Measurements from ENCODE around the gene SSMEM1.
"Not testable (repeated sequence)": the region's sequence is repeated elsewhere in the genome, so short reads cannot be mapped to it uniquely, and the experiment has no call there.

The SSMEM1 gene

DNA sequence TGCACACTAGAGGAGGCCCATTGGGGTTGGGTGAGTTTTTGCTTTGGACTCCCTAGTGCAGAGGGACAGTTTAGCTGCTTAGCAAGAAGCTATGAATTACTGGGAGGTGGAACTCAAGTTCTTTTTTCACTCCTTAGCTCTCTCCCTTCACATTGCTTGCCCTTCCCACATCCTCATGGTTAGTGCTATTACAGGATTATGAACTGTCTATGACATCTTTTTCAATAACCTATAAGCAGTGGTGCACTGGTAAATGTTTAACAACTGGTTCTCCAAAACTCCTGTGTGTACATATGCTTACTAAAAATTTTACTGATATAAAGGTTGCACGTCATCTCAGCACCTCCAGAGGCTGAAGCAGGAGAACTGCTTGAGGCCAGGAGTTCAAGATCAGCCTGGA, 6.2 kb downstream of the SSMEM1 start:
- no peak for DNase-seq (ENCODE audit: low read depth)

DNA sequence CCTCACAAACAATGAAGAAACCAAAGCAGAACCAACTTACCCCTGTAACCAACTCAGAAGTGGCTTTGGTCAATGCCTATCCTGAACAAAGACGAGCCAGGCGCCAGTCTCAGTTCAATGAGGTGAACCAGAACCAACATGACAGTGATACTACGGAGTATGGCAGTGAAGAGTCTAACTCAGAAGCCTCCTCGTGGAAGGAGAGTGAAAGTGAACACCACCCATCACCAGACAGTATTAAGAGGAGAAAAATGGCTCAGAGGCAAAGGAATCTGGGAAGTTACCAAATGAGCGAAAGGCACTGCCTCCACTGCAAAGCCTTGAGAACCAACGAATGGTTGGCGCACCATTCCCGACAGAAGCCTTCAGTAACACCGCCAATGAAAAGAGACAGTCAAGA, 8.4 kb downstream of the SSMEM1 start:
- no peak for DNase-seq (ENCODE audit: low read depth)

DNA sequence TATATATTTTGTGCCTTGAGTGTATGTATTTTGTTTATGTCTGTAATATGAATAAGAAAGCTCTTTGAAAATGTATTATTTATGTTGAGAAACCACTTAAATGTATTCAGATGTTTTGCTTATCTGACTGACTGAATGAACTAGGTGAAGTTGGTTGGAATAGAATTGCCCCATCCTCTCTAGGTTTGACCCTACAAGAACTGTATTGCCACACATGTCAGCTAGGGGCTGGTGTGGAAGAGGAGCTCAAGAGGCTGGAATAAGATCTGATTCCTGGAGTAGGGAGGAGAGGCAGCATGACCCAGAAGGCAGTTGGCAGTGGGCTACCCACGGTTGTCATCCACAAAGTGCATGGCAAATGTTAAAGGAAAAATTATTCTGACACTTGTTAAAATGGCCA, 9.1 kb downstream of the SSMEM1 start:
- no peak for DNase-seq (ENCODE audit: low read depth)

DNA sequence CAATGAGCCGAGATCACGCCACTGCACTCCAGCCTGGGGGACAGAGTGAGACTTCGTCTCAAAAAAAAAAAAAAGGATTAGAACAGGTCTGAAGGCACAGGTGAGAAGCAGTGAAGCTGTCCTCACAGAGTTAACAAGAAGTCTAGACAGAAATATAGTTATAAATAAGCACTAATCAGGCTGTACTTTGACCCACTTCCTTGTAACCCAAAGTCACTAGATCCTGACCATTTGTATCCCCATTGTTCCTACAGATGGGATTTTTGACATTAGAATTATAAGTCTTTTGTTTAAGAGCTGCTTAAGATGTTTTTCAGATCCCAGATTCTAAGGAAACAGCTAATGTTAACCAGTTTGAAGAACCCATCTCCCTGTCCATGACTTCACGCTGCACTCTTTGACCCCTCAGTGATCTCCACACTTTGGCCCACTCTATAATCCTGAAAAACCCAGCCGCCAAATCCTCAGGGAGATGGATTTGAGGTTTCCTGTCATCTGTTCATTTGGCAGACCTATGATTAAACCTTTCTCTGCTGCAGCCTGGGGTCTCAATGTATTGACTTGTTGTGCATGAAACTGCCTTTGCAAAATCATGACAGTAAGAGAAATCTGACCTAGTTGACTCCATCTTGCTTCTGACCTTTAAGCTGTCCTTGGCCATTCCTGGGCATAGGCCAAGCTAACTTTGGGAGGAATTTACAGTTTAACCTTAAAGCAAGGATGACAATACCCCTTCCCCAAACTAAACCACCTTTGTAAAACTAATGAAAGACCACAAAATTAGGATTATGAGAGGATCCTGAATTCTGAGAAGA, 11.4 kb downstream of the SSMEM1 start:
- no peak for DNase-seq (ENCODE audit: low read depth)

DNA sequence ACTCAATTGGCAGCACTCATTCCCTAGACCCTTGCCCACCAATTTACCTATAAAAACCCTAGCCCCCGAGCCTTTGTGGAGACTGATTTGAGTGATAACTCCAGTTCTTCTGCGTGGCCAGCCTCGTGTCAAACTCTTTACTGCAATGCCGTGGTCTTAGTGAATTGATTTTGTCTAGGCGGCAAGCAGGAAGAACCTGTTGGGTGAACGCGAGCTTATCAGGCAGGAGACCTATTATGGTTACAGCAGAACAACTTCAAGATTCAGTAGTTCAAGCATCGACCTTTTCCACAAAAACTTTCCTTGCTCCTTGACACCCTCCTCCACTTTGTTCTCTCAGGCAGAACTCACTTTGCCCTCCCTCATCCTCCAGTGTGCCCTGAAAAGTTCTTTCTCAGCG, 12.2 kb downstream of the SSMEM1 start:
- DNase-seq (ENCODE audit: low read depth), result no peak

DNA sequence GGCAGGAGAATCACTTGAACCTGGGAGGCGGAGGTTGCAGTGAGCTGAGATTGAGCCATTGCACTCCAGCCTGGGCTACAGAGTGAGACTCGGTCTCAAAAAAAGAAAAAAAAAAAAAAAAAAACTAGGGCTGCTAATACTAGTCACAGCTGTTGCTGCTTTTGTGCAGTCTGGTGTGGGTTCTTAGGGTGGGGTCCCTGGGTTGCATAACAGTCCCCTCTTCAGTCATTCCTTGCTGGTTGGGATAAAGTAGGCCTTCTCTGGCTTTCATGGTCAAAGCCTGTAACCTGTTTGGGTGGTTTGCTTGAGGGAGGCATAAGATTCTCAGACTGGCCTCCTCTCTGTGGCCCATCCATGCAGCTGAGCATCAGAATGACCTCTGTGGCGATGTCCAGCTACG, 14.1 kb downstream of the SSMEM1 start:
- DNase-seq (ENCODE audit: low read depth), result no peak

DNA sequence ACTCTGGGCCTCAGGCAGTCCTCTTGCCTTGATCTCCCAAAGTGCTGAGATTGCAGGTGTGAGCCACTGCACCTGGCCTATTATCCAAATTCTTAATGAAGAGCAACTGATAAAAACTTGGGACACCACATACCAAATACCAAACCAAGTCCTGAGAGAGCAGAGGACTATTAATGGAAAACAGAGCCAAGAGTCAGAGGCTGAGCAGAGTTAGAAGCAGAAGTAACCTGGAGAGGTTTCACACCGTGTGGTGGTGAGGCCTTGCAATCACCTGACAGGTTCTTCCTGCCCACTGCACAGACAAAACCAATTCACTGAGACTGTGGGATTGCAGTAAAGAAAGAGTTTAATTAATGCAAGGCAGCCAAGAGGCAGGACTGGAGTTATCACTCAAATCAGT, 16.0 kb downstream of the SSMEM1 start:
- no peak for DNase-seq (ENCODE audit: low read depth)

DNA sequence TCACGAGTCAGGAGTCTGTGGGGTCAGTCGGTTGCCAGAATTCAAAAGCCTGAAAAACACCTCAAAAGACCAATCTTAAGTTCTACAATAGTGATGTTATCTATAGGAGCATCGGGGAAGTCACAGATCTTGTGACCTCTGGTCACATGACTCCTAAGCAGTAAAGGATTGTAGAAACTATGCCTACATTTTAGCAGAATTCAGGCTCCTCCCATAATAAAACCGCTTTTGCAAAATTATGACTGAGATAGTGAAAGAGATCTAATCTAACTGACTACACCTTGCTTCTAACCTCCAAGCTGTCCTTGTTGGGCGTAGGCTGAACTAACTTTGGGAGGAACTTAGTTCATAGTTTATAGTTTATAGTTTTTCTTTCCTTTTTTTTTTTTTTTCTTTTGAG, 16.6 kb downstream of the SSMEM1 start:
- no peak for DNase-seq (ENCODE audit: low read depth)

DNA sequence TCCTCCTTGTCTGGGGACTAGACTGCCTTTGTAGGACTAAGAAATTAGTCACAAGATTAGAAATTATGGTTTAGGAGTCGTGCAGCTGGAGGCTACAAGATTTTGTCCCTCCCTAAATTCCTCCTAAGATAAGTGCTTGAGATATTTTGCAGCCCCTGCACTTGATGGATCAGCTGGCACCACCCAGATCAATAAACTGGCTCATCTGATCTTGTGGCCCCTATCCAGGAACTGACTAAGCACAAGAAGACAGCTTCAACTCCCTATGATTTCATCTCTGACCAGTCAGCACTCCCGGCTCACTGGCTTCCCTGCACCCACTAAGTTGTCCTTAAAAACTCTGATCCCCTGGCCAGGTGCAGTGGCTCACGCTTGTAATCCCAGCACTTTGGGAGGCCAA, 17.3 kb downstream of the SSMEM1 start:
- DNase-seq (ENCODE audit: low read depth), result not testable (repeated sequence)

DNA sequence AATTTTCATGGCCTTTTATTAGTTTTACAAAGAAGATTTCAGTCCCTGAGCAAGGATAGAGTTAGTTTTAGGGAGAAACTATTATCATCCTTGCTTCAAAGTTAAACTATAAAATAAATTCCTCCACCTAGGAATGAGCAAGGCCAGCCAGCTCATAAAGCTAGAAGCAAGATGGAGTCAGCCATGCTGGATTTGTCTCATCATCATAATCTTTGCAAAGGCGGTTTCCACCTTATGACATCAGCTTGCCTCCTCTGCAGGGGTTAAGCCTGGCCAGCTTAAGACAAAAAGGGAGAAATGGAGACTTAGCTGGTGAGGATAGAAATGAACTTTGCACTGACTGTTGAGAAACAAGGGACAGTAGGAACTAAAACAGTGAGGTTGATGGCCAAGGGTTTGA, 18.7 kb downstream of the SSMEM1 start:
- no peak for DNase-seq (ENCODE audit: low read depth)

DNA sequence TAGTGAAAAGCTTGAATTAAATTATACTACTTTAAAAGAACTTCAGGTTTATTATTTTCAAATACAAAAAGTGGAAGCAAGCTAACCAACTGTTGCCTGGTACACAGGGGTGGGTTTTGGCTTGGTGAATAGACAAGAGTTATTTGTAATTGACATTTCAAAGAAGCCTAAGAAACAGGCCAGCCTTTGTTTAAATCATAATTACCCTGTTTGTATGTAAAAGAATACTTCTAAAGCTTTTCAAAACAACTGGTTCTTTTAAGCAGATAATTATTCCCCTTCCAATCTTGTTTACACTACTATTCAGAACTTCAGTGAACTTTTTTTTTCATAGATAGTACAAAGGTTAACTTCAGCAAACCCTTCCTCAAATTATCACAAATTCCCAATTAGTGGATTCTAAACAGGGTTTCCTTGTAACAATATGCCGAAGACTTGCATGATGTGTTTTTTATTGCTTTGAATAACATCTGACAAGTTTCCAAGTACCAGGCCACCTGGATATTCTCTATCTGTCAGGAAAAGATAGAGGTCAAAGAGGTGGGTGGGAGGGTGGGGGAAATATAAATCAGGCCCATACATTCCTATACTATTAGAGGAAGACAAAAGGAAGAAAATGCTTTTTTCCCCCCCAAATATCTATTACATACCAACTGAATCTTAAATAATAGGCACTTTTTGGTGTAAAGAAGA, 20.4 kb downstream of the SSMEM1 start:
- DNase-seq (ENCODE audit: low read depth), result no peak

DNA sequence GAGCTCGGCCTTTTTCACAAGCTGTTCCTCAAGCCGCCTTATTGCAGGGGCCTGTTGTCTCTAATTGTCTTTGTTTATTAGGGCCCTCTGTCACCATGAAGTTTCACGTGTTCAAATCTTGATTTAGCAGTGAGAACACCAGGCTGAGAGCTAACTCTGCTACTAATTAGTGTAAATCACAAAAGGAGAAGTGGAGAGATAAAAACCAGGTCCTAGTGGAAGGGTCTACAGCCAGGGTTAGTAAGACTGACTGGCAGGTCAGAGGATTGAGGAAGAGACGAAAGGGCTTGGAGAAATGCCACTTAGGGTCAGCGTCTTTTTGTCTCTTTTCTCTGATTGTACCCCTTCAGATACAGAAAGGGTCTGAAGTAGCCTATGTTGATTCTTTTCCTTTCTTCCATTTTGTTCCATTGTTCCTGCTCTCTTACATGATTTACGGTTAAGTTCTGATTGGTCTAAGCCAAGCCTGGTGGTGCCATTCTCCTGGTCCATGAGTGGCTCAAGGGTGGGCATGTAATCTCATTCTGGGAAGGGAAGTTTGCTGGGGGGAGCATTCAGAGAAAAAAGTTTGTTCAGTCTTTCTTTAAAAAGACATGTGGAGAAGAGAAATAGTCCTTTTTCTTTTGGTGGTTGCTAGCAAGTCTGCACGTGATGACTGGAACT, 21.3 kb downstream of the SSMEM1 start:
- DNase-seq (ENCODE audit: low read depth), result no peak

DNA sequence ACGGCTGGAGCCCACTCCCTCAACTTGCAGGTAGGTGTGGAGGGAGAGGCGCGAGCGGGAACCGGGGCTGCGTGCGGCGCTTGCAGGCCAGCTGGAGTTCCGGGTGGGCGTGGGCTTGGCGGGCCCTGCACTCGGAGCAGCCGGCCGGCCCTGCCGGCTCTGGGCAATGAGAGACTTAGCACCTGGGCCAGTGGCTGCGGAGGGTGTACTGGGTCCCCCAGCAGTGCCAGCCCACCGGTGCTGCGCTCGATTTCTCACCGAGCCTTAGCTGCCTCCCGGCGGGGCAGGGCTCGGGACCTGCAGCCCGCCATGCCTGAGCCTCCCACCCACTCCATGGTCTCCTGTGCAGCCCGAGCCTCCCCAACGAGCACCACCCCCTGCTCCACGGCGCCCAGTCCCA, 22.3 kb downstream of the SSMEM1 start:
- DNase-seq (ENCODE audit: low read depth), result not testable (repeated sequence)

DNA sequence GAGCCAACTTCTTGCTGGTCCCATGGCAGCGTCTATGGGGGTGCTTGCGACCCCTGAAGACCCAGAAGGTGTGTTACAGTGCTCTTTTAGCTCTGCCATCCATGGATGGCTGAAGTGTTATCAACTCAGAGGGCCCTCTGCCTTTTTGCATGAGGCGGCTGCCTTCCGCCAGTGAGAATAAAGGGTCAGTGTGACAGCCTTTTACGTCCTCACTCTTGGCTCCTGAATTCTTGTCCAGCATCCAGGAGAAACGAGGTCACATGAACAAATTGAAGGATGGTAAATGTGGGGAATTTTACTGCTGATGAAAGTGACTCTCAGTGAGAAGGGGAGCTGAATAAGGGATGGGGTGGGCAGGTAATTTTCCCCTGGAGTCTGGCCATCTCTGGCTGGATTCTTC, 24.1 kb downstream of the SSMEM1 start:
- DNase-seq (ENCODE audit: low read depth), result no peak

DNA sequence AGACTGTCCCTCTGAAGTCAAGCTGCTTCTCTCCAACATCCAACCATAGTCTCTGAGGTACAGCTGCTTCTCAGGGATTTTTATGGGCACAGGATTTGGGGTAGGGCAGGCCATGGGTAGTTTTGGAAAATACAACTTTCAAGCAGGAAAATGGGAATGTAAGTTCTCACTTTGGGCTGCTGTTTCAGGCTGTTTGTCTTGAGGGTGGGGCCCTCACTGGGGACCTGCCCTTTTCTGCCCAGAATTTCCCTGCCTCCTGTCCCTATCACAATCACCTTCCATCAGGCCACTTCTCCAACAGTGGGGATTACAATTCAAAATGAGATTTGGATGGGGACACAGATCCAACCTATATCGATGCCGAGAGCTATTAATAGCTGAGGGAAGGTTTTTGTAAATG, 24.5 kb downstream of the SSMEM1 start:
- DNase-seq (ENCODE audit: low read depth), result no peak

DNA sequence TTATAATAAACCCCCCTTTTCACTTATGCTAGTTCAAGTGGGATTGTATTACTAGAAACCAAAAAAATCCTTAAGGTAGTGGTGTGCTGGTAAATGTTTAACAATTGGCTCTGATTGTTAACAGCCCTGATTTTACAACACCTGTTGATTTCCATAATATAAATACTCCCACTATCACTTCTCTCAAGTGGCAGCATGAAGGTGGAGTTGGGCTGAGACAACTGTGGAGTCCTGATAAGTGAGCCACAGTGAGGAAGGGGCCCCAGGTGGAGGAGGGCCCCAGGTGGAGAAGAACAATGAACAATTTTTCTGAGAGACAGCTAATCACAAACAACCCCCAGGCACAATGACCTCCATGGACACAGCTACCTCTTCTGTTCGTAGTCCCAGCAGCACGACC, 26.4 kb downstream of the SSMEM1 start:
- no peak for DNase-seq (ENCODE audit: low read depth)

DNA sequence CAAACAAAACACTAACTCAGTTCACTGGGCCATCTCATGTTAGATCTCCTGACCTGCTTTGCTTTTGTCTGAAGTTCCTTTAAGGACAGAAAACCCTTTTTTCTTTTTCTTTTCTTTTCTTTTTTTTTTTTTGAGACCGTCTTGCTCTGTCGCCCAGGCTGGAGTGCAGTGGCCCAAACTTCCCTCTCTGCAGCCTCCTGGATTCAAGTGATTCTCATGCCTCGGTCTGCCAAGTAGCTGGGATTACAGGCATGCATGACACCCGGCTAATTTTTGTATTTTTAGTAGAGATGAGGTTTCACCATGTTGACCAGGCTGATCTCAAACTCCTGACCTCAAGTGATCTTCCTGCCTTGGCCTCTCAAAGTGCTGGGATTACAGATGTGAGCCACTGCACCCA, 28.7 kb downstream of the SSMEM1 start:
- DNase-seq (ENCODE audit: low read depth), result not testable (repeated sequence)

DNA sequence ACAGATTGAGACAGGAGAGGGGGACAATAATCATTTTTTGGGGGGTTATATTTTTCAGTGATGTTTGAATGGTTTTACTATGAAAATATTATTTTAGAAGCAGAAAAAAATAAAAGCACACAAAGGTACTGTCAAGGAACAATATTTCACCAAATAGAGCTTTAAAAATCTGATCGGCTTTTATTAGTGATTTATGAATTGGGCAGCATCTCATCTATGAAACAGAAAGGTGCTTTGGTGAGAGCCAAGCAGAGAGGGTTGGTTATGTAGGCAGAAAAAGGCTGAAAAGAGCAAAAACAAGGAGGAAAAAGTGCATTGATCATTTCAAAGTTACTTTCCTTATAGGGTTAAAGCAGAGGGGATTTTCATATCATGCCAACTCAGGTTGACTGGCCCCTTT, 32.6 kb downstream of the SSMEM1 start:
- DNase-seq (ENCODE audit: low read depth), result no peak

DNA sequence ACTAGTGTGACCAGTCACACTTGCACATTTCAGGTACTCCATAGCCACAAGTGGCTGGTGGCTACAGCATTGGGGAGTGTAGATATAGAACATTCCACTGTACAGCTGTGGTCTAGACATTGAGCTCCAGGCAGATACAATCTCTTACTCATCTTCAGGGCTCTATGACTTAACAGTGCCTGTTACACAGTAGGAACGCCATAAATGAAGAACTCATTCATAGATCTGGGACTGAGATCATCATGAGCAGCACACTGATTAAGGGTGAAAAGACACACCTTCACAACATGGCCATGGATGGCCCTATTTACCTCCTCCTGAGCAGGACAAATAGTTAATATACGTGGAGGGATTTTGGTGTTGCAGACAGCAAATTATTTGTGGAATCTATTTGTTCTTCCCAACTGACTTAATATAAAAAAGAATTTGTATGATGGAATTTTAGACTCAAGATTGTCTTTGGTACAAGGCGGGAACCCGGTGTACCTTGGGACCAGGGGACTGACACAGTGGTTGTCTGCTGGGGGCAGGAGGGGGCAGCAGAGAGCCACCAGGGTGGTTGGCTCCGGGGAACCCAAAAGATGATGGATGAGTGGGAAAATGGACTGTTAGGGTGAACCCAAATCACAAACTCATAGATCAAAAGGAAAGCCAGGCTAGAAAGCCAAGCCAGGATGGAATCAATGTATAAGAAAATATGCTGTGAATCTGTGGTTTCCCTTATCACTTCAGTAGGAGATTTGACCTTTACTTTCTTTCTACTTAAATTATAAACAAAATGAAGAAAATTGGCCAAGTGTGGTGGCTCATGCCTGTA, 34.7 kb downstream of the SSMEM1 start:
- DNase-seq (ENCODE audit: low read depth), result peak; percentile 10

DNA sequence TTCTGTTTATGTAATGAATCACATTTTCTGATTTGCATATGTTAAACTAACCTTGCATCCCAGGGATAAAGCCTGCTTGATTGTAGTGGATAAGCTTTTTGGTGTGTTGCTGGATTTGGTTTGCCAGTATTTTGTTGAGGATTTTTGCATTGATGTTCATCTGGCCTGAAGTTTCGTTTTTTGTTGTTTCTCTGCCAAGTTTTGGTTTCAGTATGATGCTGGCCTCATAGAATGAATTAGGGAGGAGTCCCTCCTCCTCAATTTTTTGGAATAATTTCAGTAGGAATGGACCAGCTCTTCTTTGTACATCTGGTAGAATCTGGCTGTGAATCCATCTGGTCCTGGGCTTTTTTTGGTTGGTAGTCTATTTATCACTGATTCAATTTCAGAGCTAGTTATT, 35.8 kb downstream of the SSMEM1 start:
- DNase-seq (ENCODE audit: low read depth), result not testable (repeated sequence)

DNA sequence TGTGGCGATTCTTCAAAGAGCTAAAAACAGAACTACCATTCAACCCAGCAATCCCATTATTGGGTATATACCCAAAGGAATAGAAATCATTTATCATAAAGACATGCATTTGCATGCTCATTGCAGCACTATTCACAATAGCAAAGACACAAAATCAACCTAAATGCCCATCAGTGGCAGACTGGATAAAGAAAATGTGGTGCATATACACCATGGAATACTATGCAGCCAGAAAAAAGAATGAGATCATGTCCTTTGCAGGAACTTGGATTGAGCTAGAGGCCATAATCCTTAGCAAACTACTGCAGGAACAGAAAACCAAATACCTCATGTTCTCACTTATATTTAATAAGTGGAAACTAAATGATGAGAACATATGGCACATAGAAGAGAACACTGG, 38.8 kb downstream of the SSMEM1 start:
- not testable (repeated sequence) for DNase-seq (ENCODE audit: low read depth)

DNA sequence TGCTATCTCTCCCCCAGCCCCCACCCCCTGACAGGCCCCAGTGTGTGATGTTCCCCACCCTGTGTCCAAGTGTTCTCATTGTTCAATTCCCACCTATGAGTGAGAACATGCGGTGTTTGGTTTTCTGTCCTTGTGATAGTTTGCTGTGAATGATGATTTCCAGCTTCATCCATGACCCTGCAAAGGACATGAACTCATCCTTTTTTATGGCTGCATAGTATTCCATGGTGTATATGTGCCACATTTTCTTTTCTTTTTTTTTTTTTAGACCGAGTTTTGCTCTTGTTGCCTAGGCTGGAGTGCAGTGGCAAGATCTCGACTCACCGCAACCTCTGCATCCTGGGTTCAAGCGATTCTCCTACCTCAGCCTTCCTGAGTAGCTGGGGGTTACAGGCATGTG, 41.2 kb downstream of the SSMEM1 start:
- DNase-seq (ENCODE audit: low read depth), result not testable (repeated sequence)
